Measurements from ENCODE around the gene IRGQ. TPM values are rescaled to one million over a fixed set of nuclear protein-coding genes. Genes with fewer than 3 reads are reported as not detected.

Gene IRGQ
- total and polyA plus RNA-seq, 2 donors (not counting 3 experiments of a cell fraction or from before 2014, with no cell fraction given): 15.8 to 33.2 TPM

GRCh38 chr19:43616306-43616705, 20.4 kb upstream of the IRGQ start:
- Histone ChIP-seq H3K4me2 (ENCODE audit: insufficient read depth, low read length) (no peak overlapping the region), H3K27me3 (ENCODE audit: control insufficient read depth in 2 of 2, insufficient read depth in 2 of 2, low read length in 2 of 2) (no peaks in the 10 kb centered on the region), H3K27ac (ENCODE audit: insufficient read depth, low read depth, low read length) (no peak overlapping the region), H3K9ac (replicated peaks; ENCODE audit: extremely low read depth, insufficient read depth, low read length) (no peak overlapping the region), H3K36me3 (ENCODE audit: control insufficient read depth in 2 of 2, extremely low read depth in 1 of 2, insufficient read depth in 2 of 2, low read length in 2 of 2) (peaks cover 0 to 24% of the 10 kb centered on the region in 2 experiments), H3K4me1 (ENCODE audit: control insufficient read depth, extremely low read depth, insufficient read depth, low read length) (peaks cover 12% of the 10 kb centered on the region), H3K9me1 (replicated peaks; ENCODE audit: control insufficient read depth, extremely low read depth, insufficient read depth, low read length) (no peaks in the 10 kb centered on the region), H4K20me1 (replicated peaks; ENCODE audit: control insufficient read depth, extremely low read depth, insufficient read depth, low read length) (no peaks in the 10 kb centered on the region), H3K9me3 (replicated peaks; ENCODE audit: control insufficient read depth, insufficient read depth, low read length) (no peaks in the 10 kb centered on the region), H3K4me3 (replicated peaks in 1 of 3; ENCODE audit: insufficient read depth in 1 of 3, low read depth in 1 of 3, low read length in 3 of 3) (no peak overlapping the region), H2AFZ (ENCODE audit: low read depth, low read length) (no peak overlapping the region), H3K79me2 (ENCODE audit: control insufficient read depth, insufficient read depth, low read length) (peaks cover 28% of the 10 kb centered on the region)
- FAIRE-seq (no peak), DNase-seq (ENCODE audit: low read depth, low spot score) (peak; percentile 6)
- TF ChIP-seq POLR2AphosphoS5 (IDR thresholded peaks at IDR 0.05; ENCODE audit: insufficient read depth, low read depth, low read length): no peak
- no peak for TF ChIP-seq MYC (IDR thresholded peaks at IDR 0.05; ENCODE audit: low read depth, low read length)
- TF ChIP-seq GATA2 (IDR thresholded peaks at IDR 0.05; ENCODE audit: insufficient read depth, insufficient read length, low read depth, low read length): no peak
- TF ChIP-seq POLR2A (IDR thresholded peaks at IDR 0.05; ENCODE audit: low read depth, low read length): no peak
- no peak for TF ChIP-seq CTCF (IDR thresholded peaks at IDR 0.05; ENCODE audit: extremely low read depth in 1 of 2, insufficient read depth in 1 of 2, low read depth in 1 of 2, low read length in 2 of 2)
- no peak for TF ChIP-seq MAX (IDR thresholded peaks at IDR 0.05; ENCODE audit: insufficient read depth, insufficient read length)
- TF ChIP-seq FOS (IDR thresholded peaks at IDR 0.05; ENCODE audit: borderline replicate concordance, insufficient read depth, low read length): no peak
- TF ChIP-seq EZH2 (IDR thresholded peaks at IDR 0.05; ENCODE audit: borderline replicate concordance, low read depth, low read length, severe bottlenecking): no peak
- TF ChIP-seq JUN (IDR thresholded peaks at IDR 0.05; ENCODE audit: borderline replicate concordance, insufficient read depth, insufficient read length, low read depth): no peak
- no TSS peak for BruUV-seq (replicated peaks)
- intact Hi-C loops (cut with micrococcal nuclease): no loop called here
- POLR2A ChIA-PET: interaction anchor here (0.7 kb wide), 1 partner anchor 27 kb away, joined by 4 read pairs; no protein-coding TSS in a partner anchor
- CTCF ChIA-PET: interaction anchor here (1.3 kb wide), 1 partner anchor 14 kb away, joined by 3 read pairs; no protein-coding TSS in a partner anchor
- dilution Hi-C loops (cut with MboI; ENCODE audit: extremely low pct_ligation_motif_present, low sequenced_read_pairs): no loop called here
